ENCODE measurements around the gene HDHD2.

HDHD2 gene

GRCh38 chr18:47062471-47062870, 87.8 kb downstream of the HDHD2 start:
- DNase-seq (ENCODE audit: low read depth): no peak
